ENCODE results near the gene NHEJ1. TPM values are rescaled to one million over a fixed set of nuclear protein-coding genes. Genes with fewer than 3 reads are reported as not detected.

NHEJ1 gene
- polyA plus RNA-seq, 1 of the 3 experiments (the other 2 are of a cell fraction), result 16.3 TPM

- TF ChIP-seq EZH2phosphoT487 (IDR thresholded peaks at IDR 0.05; ENCODE audit: borderline replicate concordance, low read depth) (no peak), SMC3 (IDR thresholded peaks at IDR 0.05; ENCODE audit: low read depth, low read length) (no peak), JUND (IDR thresholded peaks at IDR 0.05) (no peak), SIN3A (IDR thresholded peaks at IDR 0.05; ENCODE audit: borderline replicate concordance, low read depth, low read length) (no peak)
Measured at GRCh38 chr2:219172231-219173154, 11.9 kb upstream of the NHEJ1 start (continued).

- peak; percentile 73 for DNase-seq
- Histone ChIP-seq H3K79me2 (ENCODE audit: insufficient read depth) (peaks cover 9% of the 10 kb centered on the region; the same call in 1 of the 2 replicates), H3K36me3 (replicated peaks in 1 of 2; ENCODE audit: control insufficient read depth in 1 of 2, insufficient read depth in 2 of 2, low read length in 1 of 2) (peaks cover 11 to 32% of the 10 kb centered on the region in 2 experiments), H4K20me1 (ENCODE audit: insufficient read depth) (no peaks in the 10 kb centered on the region), H3K4me2 (no peak overlapping the region), H3K9me2 (no peaks in the 10 kb centered on the region), H3K27me3 (ENCODE audit: insufficient read depth) (no peaks in the 10 kb centered on the region), H3K27ac (ENCODE audit: low read depth in 2 of 2, low read length in 1 of 2) (peak overlapping the region; percentile 4 to 5; a peak in 2 of 4 replicates), H3K4me1 (ENCODE audit: control insufficient read depth in 1 of 2, insufficient read depth in 2 of 2, low read depth in 1 of 2, low read length in 1 of 2) (peaks cover 0 to 8% of the 10 kb centered on the region in 2 experiments; a peak in 2 of 4 replicates), H3F3A (replicated peaks; ENCODE audit: insufficient read depth) (peaks cover 7% of the 10 kb centered on the region), H3K9me3 (no peaks in the 10 kb centered on the region), H2AFZ (ENCODE audit: low read depth) (no peak overlapping the region), H3K4me3 (ENCODE audit: low read depth in 2 of 2, low read length in 1 of 2) (no peak overlapping the region; a peak in 1 of 4 replicates), H3K9ac (no peak overlapping the region)
- ChIA-PET CTCF (interaction anchor here (0.5 to 8.7 kb wide), 40 partner anchors 9 to 359 kb away, joined by 3 to 104 read pairs (median 4); partner anchors contain the start of genes ABCB6, DNAJB2, GLB1L and NHEJ1), POLR2A (interaction anchor here (0.8 kb wide), 1 partner anchor 124 kb away, joined by 3 read pairs; no protein-coding TSS in a partner anchor)
- WGBS (ENCODE audit: low lambda C conversion rate), result 49% methylated on average over 5 of the region's 6 CpGs
- peak; percentile 81 for TF ChIP-seq CTCF (IDR thresholded peaks at IDR 0.05)
- TF ChIP-seq SMC3 (IDR thresholded peaks at IDR 0.05; ENCODE audit: low read depth, low read length), result peak; percentile 36
- TF ChIP-seq POLR2AphosphoS5 (IDR thresholded peaks at IDR 0.05; ENCODE audit: low read depth, low read length), result peak; percentile 19; the same call in 1 of the 2 replicates
- TF ChIP-seq FOSL2 (IDR thresholded peaks at IDR 0.05; ENCODE audit: borderline replicate concordance, low read depth), result no peak
- TF ChIP-seq RAD21 (IDR thresholded peaks at IDR 0.05; ENCODE audit: low read length), result peak; percentile 62
- no peak for TF ChIP-seq USF2 (IDR thresholded peaks at IDR 0.05; ENCODE audit: borderline replicate concordance, low read depth, low read length)
Measured at GRCh38 chr2:219171231-219171651, 10.6 kb upstream of the NHEJ1 start.
